WTC11 (cell line): ENCODE results near the gene SMARCA2.

Source experiments
- CBFB ChIP-seq: sonication (generic); formaldehyde crosslinking; IDR thresholded peaks from 2 replicates; pipeline ENCODE4 v1.8.1; 2022; ENCODE audit warnings: mild to moderate bottlenecking, low read depth, missing genetic modification reagents
- CTCF ChIP-seq: fragments of 200-600 bp; IDR thresholded peaks from 2 replicates; pipeline ENCODE4 v1.8.0; 2022; ENCODE audit warnings: antibody characterized with exemption
- ESRRA ChIP-seq: sonication (generic); formaldehyde crosslinking; IDR thresholded peaks from 2 replicates; pipeline ENCODE4 v1.8.1; 2022; ENCODE audit warnings: mild to moderate bottlenecking, missing genetic modification reagents, borderline replicate concordance
- FOXJ3 ChIP-seq: sonication (generic); formaldehyde crosslinking; IDR thresholded peaks from 2 replicates; pipeline ENCODE4 v1.9.0; 2021; ENCODE audit warnings: missing genetic modification reagents, mild to moderate bottlenecking, borderline replicate concordance
- FOXK1 ChIP-seq: sonication (generic); formaldehyde crosslinking; IDR thresholded peaks from 2 replicates; pipeline ENCODE4 v1.8.0; 2022; ENCODE audit warnings: mild to moderate bottlenecking, moderate library complexity, missing genetic modification reagents
- HMGA2 ChIP-seq: fragments of 250-450 bp; sonication (Bioruptor Pico); IDR thresholded peaks from 2 replicates; pipeline ENCODE4 v1.4.0; 2021; ENCODE audit warnings: mild to moderate bottlenecking, moderate library complexity
- MAX ChIP-seq: sonication (generic); formaldehyde crosslinking; IDR thresholded peaks from 2 replicates; pipeline ENCODE4 v1.8.0; 2022; ENCODE audit warnings: mild to moderate bottlenecking, missing genetic modification reagents
- USF2 ChIP-seq: sonication (generic); formaldehyde crosslinking; IDR thresholded peaks from 2 replicates; pipeline ENCODE4 v1.8.1; 2023; ENCODE audit warnings: mild to moderate bottlenecking, missing genetic modification reagents, moderate library complexity
- ZNF138 ChIP-seq: sonication (generic); formaldehyde crosslinking; conservative IDR thresholded peaks from 2 replicates; pipeline ENCODE4 v1.8.1; 2022; ENCODE audit warnings: mild to moderate bottlenecking, moderate library complexity, missing genetic modification reagents
- ZNF512 ChIP-seq: sonication (generic); formaldehyde crosslinking; IDR thresholded peaks from 2 replicates; pipeline ENCODE4 v1.8.1; 2022; ENCODE audit warnings: missing genetic modification reagents, borderline replicate concordance

- TF ChIP-seq CTCF, result no peak
- no peak for TF ChIP-seq USF2
- no peak for TF ChIP-seq MAX (CRISPR knock-in tag)
- no peak for TF ChIP-seq HMGA2 (CRISPR knock-in tag)
- no peak for TF ChIP-seq CBFB (CRISPR knock-in tag)
- TF ChIP-seq ZNF512, result no peak
- no peak for TF ChIP-seq ZNF138
- no peak for TF ChIP-seq FOXJ3
- TF ChIP-seq FOXK1 (CRISPR knock-in tag), result no peak
- no peak for TF ChIP-seq ESRRA (CRISPR knock-in tag)
These were observed 102.4 kb downstream of the SMARCA2 start for GRCh38 chr9:2117527-2117926.
